Colonic mucosa (tissue), 4 donors: ENCODE measurements around the gene STK32C. TPM values are rescaled to one million over a fixed set of nuclear protein-coding genes. Genes with fewer than 3 reads are reported as not detected.

Experiments used
- DNase-seq: peaks from one replicate; pipeline ENCODE4 v3.0.0-alpha.2; 2020
- H3K27ac ChIP-seq: fragments of 200-600 bp; one replicate; pipeline ENCODE4 v1.8.0; 2021
- H3K27me3 ChIP-seq: fragments of 200-600 bp; one replicate; pipeline ENCODE4 v1.8.0; 2021
- H3K36me3 ChIP-seq: fragments of 200-600 bp; one replicate; pipeline ENCODE4 v1.8.0; 2021
- H3K4me1 ChIP-seq: fragments of 200-600 bp; one replicate; pipeline ENCODE4 v1.8.0; 2021; ENCODE audit warnings: mild to moderate bottlenecking
- H3K4me3 ChIP-seq: fragments of 200-600 bp; one replicate; pipeline ENCODE4 v1.8.0; 2021
- H3K9ac ChIP-seq, 2 donors: one replicate each; pipeline ENCODE4 v1.7.0; 2013; ENCODE audit warnings: control low read depth in 2 of 2, low read depth in 2 of 2, low read length in 2 of 2
- H3K9me3 ChIP-seq: fragments of 200-600 bp; one replicate; pipeline ENCODE4 v1.8.0; 2021
- intact Hi-C: fragments of 100-400 bp; cut with DNase I; formaldehyde crosslinking; loops from one replicate; pipeline ENCODE4 v1.14.1; 2022
- total RNA-seq, 2 donors: library from RNA; stranded (reverse); fragmentation: NEBNext Ultra II Directional in 1 of 2; extraction: Animal tissue kit (Norgen Biotek cat#: 25700) in 1 of 2; gene quantifications; one replicate each; pipeline ENCODE4 v1.2.1, GENCODE V29; 2021
- TF ChIP-seq, protein P1 (sequence below): fragments of 200-600 bp; IDR thresholded peaks from one replicate; pipeline ENCODE4 v1.8.0; 2022; ENCODE audit warnings: antibody characterized with exemption, mild to moderate bottlenecking
- donor health status: healthy.
- donor health status: DM: no; HTN: no; CAD: no.
- donor health status: DM: no; HTN: no; CAD: no.

STK32C gene
- total RNA-seq, 2 donors from 2014 or later, result 9.2 to 14.5 TPM

DNA sequence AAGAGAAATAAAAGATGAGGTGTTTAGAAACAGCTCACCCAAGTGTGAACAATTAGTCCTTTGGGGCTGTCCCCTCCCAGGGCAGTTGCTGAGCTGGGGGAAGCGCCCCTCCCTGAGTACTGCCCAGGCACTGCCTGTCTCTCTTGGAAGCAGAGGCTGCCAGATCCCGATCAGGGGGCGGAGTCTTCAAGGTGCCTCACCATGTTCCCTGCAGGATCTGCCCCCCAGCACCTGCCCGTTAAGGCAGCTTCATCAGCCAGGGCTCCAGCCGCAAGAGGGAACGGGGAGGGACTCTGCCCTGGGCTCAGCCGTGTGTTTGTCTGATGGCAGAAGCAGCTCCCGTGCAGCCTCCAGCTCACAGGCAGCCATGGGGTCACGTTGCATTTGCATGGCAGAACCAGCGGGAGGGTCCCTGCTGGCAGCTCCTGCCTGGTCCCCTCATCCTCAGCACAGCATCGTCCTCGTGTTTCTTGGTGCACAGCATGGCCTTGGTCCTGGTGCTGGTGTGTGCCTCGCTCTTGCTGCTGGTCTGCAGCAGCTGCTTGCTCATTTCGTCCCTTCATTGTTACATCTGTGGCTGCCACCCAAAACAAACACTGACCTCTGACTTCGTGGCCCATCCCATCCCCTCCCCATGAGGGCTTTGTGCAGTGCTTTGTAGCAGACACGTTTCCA is 131.7 kb downstream of the STK32C start:
- Histone ChIP-seq H3K9me3 (no peaks in the 10 kb centered on the region), H3K4me3 (no peak overlapping the region), H3K27me3 (no peaks in the 10 kb centered on the region), H3K36me3 (no peaks in the 10 kb centered on the region), H3K4me1 (no peaks in the 10 kb centered on the region), H3K9ac (no peak overlapping the region), H3K27ac (no peak overlapping the region)
- no peak for DNase-seq
- intact Hi-C loops, result no loop called here
- TF ChIP-seq, protein P1, sequence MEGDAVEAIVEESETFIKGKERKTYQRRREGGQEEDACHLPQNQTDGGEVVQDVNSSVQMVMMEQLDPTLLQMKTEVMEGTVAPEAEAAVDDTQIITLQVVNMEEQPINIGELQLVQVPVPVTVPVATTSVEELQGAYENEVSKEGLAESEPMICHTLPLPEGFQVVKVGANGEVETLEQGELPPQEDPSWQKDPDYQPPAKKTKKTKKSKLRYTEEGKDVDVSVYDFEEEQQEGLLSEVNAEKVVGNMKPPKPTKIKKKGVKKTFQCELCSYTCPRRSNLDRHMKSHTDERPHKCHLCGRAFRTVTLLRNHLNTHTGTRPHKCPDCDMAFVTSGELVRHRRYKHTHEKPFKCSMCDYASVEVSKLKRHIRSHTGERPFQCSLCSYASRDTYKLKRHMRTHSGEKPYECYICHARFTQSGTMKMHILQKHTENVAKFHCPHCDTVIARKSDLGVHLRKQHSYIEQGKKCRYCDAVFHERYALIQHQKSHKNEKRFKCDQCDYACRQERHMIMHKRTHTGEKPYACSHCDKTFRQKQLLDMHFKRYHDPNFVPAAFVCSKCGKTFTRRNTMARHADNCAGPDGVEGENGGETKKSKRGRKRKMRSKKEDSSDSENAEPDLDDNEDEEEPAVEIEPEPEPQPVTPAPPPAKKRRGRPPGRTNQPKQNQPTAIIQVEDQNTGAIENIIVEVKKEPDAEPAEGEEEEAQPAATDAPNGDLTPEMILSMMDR, result no peak

DNA sequence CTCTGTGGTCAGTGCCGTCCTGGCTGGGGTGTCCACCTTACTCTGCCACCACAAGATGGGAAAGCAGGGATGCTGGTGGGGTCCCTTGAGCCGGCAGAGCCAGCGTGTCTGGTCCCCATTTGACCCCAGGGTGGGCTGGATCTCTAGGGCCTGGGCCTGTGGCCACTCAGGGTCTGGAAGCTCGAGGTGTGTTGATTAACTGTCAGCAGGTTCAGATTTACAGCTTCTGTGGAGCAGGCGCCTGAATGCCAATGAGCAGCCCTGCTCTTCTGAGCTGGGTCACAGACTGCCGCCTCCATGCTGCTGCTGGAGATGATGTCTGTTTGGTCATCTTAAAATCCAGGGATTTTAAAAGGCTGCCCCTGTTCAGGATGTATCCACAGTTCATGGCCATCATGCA is 132.3 kb downstream of the STK32C start:
- H3K27ac ChIP-seq, result no peak overlapping the region
- H3K27me3 ChIP-seq, result no peaks in the 10 kb centered on the region
- no peaks in the 10 kb centered on the region for H3K36me3 ChIP-seq
- no peak overlapping the region for H3K4me3 ChIP-seq
- DNase-seq, result no peak
- H3K4me1 ChIP-seq, result no peaks in the 10 kb centered on the region
- intact Hi-C loops, result no loop called here
- H3K9me3 ChIP-seq, result no peaks in the 10 kb centered on the region
- no peak overlapping the region for H3K9ac ChIP-seq
- TF ChIP-seq, protein P1, result no peak

DNA sequence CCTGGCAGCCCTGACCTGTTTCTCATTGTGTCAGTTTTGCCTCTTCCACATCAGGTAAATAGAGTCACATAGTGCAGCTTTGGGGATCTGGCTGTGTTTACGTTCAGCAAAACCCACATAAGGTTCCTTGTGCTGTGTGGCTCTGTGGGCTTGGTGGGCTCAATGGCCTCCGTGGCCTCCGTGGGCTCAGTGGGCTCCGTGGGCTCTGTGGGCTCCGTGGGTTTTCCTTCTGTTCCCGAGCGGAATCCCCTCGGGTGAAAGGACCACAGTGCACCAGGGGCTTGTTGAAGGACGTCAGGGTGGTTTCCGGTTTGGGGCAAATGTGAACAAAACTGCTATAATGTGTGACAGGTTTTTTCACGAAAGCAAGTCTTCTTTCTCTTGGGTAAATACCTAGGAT is 133.5 kb downstream of the STK32C start:
- TF ChIP-seq, protein P1, result no peak
- Histone ChIP-seq H3K4me1 (no peaks in the 10 kb centered on the region), H3K4me3 (no peak overlapping the region), H3K9me3 (no peaks in the 10 kb centered on the region), H3K27me3 (no peaks in the 10 kb centered on the region), H3K36me3 (no peaks in the 10 kb centered on the region), H3K27ac (no peak overlapping the region), H3K9ac (no peak overlapping the region)
- intact Hi-C loops, result no loop called here
- no peak for DNase-seq

DNA sequence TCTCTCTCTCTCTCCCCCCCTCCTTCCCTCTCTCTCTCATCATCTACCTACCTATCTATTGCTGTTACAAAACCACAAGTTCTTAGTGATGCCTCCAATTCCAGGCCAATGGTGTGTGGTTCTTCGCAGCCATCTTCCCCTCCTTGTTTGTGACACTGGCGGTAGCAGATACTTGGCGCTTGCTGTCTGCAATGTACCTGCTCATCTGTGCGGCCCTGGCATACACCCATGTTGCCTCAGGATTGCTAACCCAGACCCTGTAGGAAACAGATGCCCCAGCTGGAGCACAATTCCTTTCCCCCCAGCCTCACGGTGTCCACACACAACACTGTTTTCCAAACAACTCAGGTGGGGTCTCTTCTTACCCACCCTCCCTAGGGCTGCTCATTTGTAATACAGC is 134.6 kb downstream of the STK32C start:
- TF ChIP-seq, protein P1, result no peak
- H3K4me1 ChIP-seq, result no peaks in the 10 kb centered on the region
- H3K4me3 ChIP-seq, result no peak overlapping the region
- no peaks in the 10 kb centered on the region for H3K36me3 ChIP-seq
- DNase-seq, result no peak
- H3K9me3 ChIP-seq, result no peaks in the 10 kb centered on the region
- no peaks in the 10 kb centered on the region for H3K27me3 ChIP-seq
- no peak overlapping the region for H3K27ac ChIP-seq
- H3K9ac ChIP-seq, result no peak overlapping the region
- intact Hi-C loops, result no loop called here

DNA sequence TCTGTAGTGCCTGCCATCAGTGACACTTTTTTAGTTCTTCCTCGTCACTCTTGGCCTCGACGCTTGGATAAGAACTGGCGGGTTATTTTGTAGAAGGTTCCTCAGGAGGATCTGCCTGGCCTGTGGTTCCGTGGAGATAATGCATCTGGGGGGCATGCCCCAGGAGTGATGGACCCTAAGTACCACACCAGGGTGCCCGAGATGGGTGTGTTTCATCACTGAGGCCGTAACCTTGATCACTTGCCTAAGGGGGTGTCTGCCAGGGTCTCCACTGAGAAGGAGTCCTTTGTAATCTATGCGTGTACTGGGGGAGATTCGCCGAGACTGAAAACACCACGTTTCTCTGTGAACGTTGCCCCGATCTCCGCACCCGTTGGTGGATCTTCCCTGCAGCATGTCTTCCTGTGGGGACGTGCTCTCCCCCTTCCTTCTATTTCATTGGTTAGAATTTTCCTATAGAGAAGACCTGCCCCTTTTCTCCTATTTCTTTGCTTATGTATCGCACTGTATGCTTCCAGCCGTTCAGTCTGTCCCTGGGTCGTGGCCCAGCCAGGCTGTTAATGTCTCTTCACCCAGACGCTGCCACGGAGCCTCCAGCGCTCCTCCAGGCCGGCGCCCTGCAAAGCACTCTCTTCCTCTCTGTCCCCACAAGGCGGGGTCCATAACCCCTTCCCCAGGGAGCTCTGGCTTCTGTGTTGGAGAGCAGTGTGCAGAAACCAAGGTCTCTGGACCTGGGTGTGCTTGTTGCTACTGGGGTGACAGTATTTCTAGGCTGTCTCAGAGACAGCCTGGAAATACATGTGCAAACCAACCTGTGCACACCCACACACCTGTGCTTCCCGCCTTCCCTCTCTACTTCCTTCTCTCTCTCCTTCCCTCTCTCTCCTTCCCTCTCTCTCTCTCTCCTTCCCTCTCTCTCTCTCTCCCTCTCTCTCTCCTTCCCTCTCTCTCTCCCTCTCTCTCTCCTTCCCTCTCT is 135.4 kb downstream of the STK32C start:
- no peaks in the 10 kb centered on the region for H3K9me3 ChIP-seq
- intact Hi-C loops, result no loop called here
- no peak for DNase-seq
- H3K36me3 ChIP-seq, result no peaks in the 10 kb centered on the region
- no peaks in the 10 kb centered on the region for H3K27me3 ChIP-seq
- H3K27ac ChIP-seq, result no peak overlapping the region
- H3K4me3 ChIP-seq, result no peak overlapping the region
- no peak overlapping the region for H3K9ac ChIP-seq
- no peaks in the 10 kb centered on the region for H3K4me1 ChIP-seq
- TF ChIP-seq, protein P1, result no peak
